Lower leg skin (tissue), 4 donors: Measurements from ENCODE around the gene GARS1. TPM values are rescaled to one million over a fixed set of nuclear protein-coding genes. Genes with fewer than 3 reads are reported as not detected.

Source experiments
- DNase-seq, 2 donors: peaks; one replicate each; pipeline ENCODE4 v3.0.0-alpha.2; 2019; ENCODE audit warnings: low spot score in 2 of 2
- H3K4me3 ChIP-seq: fragments of 200-600 bp; sonication (generic); 2 replicates; pipeline ENCODE4 v1.5.1; 2017; ENCODE audit warnings: mild to moderate bottlenecking, low read depth; ENCODE audit not compliant: poor library complexity, severe bottlenecking
- CTCF ChIP-seq, 3 donors: fragments of 450-650 bp; IDR thresholded peaks; one replicate each; pipeline ENCODE4 v1.5.1; 2016; ENCODE audit warnings: antibody characterized with exemption in 3 of 3, mild to moderate bottlenecking in 3 of 3, moderate library complexity in 2 of 3
- POLR2A ChIP-seq, 2 donors: fragments of 450-650 bp; IDR thresholded peaks; one replicate each; pipeline ENCODE4 v1.6.1; 2016 to 2017; ENCODE audit warnings: antibody characterized with exemption in 2 of 2, mild to moderate bottlenecking in 1 of 2, moderate library complexity in 1 of 2
- WGBS, 2 donors: methylation state at CpG; one replicate each; pipeline ENCODE4 v1.1.5; 2018; 5-methylcytosine and 5-hydroxymethylcytosine counted together
- intact Hi-C: fragments of 100-400 bp; cut with DNase I; formaldehyde crosslinking; loops from one replicate; pipeline ENCODE4 v1.15.0; 2023; ENCODE audit warnings: low total_unique reads
- total RNA-seq, 4 donors: library from RNA; depleted of rRNA; stranded (reverse); fragments of >200 nt; gene quantifications; one replicate each; pipeline ENCODE4 v1.1.0, GENCODE V29; 2016

GARS1 gene
- total RNA-seq, 4 donors from 2014 or later = 73.2 to 107 (median 99.8) TPM

- WGBS, 2 donors = 90 to 94% methylated on average over 9 to 21 of the region's 22 CpGs
- DNase-seq = peak in 1 of 2 donors; percentile 68
- no peak overlapping the region for H3K4me3 ChIP-seq
- intact Hi-C loops = no loop called here
- TF ChIP-seq POLR2A (IDR thresholded peaks at IDR 0.05) = no peak
- no peak for TF ChIP-seq CTCF (IDR thresholded peaks at IDR 0.05)
These were observed 60.7 kb downstream of the GARS1 start for GRCh38 chr7:30655096-30655970.

- intact Hi-C loops = no loop called here
- peak in 1 of 2 donors; percentile 78 for DNase-seq
- H3K4me3 ChIP-seq = no peak overlapping the region
- no peak for TF ChIP-seq CTCF (IDR thresholded peaks at IDR 0.05)
- TF ChIP-seq POLR2A (IDR thresholded peaks at IDR 0.05) = no peak
- WGBS, 2 donors = 80 to 81% methylated on average over 19 to 21 of the region's 21 CpGs
These were observed 61.6 kb downstream of the GARS1 start for GRCh38 chr7:30656006-30656957.

- TF ChIP-seq CTCF (IDR thresholded peaks at IDR 0.05) (no peak), POLR2A (IDR thresholded peaks at IDR 0.05) (no peak)
- intact Hi-C loops = no loop called here
- 67 to 96% methylated on average over 2 of the region's 2 CpGs for WGBS, 2 donors
- H3K4me3 ChIP-seq = no peak overlapping the region
- DNase-seq = peak in 1 of 2 donors; percentile 45
These were observed 62.5 kb downstream of the GARS1 start for GRCh38 chr7:30657131-30657530.

GRCh38 chr7:30658479-30659074 lies 63.9 kb downstream of the GARS1 start:
- DNase-seq = no peak
- intact Hi-C loops = no loop called here
- H3K4me3 ChIP-seq = no peak overlapping the region
- 70 to 78% methylated on average over 3 of the region's 3 CpGs for WGBS, 2 donors
- TF ChIP-seq POLR2A (IDR thresholded peaks at IDR 0.05) = no peak
- no peak for TF ChIP-seq CTCF (IDR thresholded peaks at IDR 0.05)

GRCh38 chr7:30659312-30659711 lies 64.6 kb downstream of the GARS1 start:
- intact Hi-C loops = no loop called here
- H3K4me3 ChIP-seq = no peak overlapping the region
- no peak for DNase-seq
- WGBS, 2 donors = 74 to 76% methylated on average over 3 of the region's 3 CpGs
- no peak for TF ChIP-seq POLR2A (IDR thresholded peaks at IDR 0.05)
- no peak for TF ChIP-seq CTCF (IDR thresholded peaks at IDR 0.05)
